NCI-H1436 treated with DMSO at 0.1 percent for 48 hours (cell line): Measurements from ENCODE around the gene CMTR1.
"Not testable (repeated sequence)": the region's sequence is repeated elsewhere in the genome, so short reads cannot be mapped to it uniquely, and the experiment has no call there.

ENCODE experiments used
- DNase-seq: peaks from one replicate; lab custom pipeline; 2025; lab: John Stamatoyannopoulos, UW

Gene CMTR1, protein sequence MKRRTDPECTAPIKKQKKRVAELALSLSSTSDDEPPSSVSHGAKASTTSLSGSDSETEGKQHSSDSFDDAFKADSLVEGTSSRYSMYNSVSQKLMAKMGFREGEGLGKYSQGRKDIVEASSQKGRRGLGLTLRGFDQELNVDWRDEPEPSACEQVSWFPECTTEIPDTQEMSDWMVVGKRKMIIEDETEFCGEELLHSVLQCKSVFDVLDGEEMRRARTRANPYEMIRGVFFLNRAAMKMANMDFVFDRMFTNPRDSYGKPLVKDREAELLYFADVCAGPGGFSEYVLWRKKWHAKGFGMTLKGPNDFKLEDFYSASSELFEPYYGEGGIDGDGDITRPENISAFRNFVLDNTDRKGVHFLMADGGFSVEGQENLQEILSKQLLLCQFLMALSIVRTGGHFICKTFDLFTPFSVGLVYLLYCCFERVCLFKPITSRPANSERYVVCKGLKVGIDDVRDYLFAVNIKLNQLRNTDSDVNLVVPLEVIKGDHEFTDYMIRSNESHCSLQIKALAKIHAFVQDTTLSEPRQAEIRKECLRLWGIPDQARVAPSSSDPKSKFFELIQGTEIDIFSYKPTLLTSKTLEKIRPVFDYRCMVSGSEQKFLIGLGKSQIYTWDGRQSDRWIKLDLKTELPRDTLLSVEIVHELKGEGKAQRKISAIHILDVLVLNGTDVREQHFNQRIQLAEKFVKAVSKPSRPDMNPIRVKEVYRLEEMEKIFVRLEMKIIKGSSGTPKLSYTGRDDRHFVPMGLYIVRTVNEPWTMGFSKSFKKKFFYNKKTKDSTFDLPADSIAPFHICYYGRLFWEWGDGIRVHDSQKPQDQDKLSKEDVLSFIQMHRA

DNA sequence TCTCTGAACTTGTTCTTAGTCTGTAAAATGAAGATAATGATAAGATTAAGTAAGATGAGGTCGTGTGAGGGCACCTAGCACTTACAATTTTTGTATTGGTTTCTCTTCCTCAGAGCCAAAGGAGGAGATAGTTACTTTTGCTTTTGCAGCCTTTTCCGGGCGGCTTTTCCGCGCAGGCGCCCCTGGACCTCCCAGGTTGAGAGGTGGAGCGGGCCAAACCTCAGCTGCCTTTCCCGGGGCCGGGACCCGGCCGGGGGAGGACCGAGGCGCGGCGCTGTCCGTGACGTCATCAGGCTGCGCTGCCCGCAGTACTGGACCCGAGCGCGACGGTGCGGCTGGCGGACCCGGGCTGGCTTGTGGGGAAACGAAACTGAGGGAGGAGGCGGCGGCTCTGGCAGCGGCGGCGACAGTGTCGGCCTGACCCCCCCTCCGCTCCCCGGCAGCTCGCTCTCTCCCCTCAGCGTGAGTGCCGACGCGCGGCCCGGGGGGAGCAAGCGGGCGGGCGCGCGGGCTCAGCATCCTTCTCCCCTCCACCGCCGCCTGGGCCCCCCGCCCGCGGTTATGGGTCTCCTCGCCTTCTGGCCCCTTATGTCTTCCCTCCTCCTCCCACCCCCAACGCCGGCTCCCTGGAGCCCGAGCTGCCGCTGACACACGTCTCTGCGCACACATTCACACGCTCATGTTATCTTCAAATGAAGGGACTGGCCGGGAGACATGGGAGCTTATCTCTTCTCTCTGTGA is at the start of gene CMTR1:
Gene CMTR1, plus strand, starts transcription at position 306 of the 741 bp plus-strand sequence. CDS start 2,409 bp downstream, outside the sequence.
- peak; percentile 46 for DNase-seq

DNA sequence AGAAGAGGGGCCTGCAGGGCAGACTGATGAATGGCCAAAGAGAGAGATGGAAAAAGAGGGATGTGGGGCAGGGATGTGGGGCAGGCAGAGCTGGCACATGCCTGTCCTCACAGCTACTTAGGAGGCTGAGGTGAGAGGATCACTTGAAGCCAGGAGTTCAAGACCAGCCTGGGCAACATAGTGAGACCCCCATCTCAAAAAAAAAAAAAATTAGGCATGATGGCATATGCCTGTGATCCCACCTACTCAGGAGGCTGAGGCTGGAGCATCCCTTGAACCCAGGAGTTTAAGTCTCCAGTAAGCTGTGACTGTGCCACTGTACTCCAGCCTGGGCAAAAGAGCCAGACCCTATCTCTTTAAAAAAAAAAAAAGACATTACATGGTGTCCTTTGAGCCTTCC is 44.4 kb upstream of the CMTR1 start:
- no peak for DNase-seq

GRCh38 chr6:37389857-37390256 is 43.2 kb upstream of the CMTR1 start:
- DNase-seq: no peak

- no peak for DNase-seq
These were observed 41.9 kb upstream of the CMTR1 start for GRCh38 chr6:37391120-37391519.

DNA sequence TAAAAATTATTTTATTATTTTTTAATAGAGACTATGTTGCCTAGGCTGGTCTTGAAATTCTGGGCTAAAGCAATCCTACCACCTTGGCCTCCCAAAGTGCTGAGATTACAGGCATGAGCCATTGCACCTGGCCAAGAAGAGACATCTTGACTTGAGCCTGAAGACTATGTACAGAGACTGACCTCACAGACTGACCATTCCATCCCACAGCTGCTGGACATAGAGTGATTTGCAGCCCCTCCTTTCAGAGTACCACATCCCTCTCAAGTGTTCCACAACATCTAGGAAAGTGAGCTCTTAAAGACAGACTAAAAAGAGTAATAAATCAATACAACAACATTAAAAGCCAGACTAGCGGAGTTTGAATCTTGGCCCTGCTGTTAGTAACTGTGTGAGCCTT is 40.2 kb upstream of the CMTR1 start:
- DNase-seq: no peak

DNA sequence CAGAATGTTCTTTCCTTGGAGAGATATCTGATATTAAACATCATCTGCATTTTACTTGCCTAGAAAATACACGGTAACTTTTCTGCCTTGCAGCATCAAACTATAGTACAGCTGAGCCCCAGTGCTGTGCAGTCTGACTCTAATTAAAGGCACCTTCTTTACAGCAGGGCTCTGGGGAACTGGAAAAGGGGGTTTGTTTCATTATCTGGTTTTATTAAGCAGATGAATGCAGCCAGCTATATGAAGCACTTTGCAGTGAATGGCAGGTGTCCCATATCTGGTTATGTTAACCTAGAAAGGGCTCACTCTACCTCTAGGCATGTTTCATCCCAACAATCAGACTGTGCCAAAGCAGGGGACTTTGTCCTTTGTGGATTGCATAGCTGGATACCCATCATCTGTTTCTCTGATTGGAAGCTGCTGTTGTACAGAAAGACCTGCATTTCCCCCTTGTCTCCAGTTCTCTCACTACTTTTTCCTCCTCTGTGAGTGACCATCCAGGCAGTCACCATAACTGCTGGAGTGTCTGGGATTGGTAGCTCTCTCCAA is 39.6 kb upstream of the CMTR1 start:
- DNase-seq: no peak

- DNase-seq: no peak
These were observed 36.3 kb upstream of the CMTR1 start for GRCh38 chr6:37396571-37397180.

DNA sequence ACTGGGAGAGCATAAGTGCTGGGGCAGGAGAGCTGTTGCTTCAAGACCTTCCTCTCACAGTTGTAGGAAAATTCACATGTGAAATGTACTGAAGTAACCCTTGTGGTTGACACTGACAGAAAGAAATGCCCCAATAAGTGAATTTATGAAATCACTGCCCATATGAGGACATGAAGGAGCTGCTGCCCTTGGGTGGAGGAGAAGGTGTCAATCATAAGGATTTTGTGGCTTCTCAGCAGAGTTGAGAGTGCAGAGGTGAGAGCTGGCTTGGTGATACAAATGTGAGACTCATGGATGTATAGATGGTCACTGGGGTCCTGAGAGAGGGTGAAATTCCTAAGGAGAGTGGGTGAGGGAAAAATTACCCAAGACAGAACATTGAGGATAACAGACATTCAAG is 33.9 kb upstream of the CMTR1 start:
- DNase-seq: no peak

DNA sequence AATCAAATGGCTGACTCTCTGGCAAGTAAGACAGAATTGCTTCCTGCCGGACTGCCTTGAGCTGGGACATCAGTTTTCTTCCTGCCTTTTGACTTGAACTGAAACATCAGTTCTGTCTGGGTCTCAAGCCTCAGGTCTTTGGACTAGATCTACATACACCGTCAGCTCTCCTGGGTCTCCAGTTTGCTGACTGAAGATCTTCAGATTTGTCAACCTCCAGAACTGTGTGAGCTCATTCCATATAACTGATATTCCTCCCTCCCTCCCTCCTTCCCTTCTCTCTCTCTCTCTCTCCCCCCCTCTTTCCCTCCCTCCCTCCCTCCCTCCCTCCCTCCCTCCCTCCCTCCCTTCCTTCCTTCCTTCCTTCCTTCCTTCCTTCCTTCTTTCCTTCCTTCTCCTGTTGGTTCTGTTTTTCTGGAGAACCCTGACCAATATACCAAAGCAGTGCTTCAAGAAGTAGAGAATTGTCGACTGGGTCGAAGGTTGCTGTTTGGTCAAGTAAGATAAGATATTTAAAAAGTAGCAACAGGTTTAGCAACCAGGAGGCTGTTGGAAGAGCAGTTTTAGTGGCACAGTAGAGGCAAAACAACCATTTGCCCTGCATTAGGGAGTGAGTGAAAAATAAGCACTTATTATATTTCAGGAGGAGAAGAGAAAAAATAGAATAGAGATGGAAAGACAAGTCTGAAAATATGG is 33.1 kb upstream of the CMTR1 start:
- no peak for DNase-seq

- not testable (repeated sequence) for DNase-seq
These were observed 31.4 kb upstream of the CMTR1 start for GRCh38 chr6:37401658-37402057.

GRCh38 chr6:37406726-37407341 is 26.2 kb upstream of the CMTR1 start:
- no peak for DNase-seq

DNA sequence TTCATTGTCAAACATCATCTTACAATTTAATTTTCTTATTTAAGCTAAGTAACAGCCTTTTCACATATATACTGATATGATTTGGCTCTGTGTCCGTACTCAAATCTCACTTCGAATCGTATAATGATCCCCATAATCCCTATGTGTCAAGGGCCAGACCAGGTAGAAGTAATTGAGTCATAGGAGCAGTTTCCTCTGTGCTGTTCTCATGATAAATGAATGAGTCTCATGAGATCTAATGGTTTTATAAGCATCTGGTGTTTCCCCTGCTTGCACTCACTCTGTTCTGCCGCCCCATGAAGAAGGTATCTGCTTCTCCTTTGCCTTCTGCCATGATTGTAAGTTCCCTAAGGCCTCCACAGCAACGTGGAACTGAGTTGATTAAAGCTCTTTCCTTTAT is 25.1 kb upstream of the CMTR1 start:
- no peak for DNase-seq

- no peak for DNase-seq
These were observed 23.5 kb upstream of the CMTR1 start for GRCh38 chr6:37409501-37409900.

- no peak for DNase-seq
These were observed 15.6 kb upstream of the CMTR1 start for GRCh38 chr6:37417393-37417792.

GRCh38 chr6:37418722-37419121 is 14.3 kb upstream of the CMTR1 start:
- DNase-seq: no peak

GRCh38 chr6:37426058-37426944 is 6.7 kb upstream of the CMTR1 start:
- DNase-seq: no peak

GRCh38 chr6:37426945-37427510 is 6.0 kb upstream of the CMTR1 start:
- no peak for DNase-seq

GRCh38 chr6:37429352-37429750 is 3.7 kb upstream of the CMTR1 start:
- no peak for DNase-seq

DNA sequence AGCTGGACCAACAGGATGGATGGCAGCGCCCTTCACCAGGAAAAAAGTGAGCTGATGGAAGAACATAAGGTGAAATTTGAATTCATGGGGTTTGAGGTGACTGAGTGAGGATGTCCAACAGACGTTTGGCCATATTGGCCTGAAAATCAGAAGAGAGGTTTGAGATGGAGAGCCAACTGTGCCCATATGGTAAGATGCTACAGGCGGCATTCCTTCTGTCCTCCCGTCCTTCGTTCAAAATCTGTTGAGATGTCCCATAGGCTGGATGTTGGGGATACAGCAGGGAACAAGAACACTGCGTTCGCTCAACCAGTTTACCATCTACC is 468 bp upstream of the CMTR1 start:
- no peak for DNase-seq
